Heart left ventricle (tissue), 13 donors: Measurements from ENCODE around the gene HSPB7.

Experiments
- CTCF ChIP-seq, 12 donors: fragments of 200-600 bp; sonication (generic) in 4 of 12; IDR thresholded peaks; one replicate each; pipeline versions ENCODE4 v1.5.0 to v1.8.0; 2018 to 2022; ENCODE audit warnings: antibody characterized with exemption in 12 of 12, mild to moderate bottlenecking in 5 of 12
- POLR2A ChIP-seq, 2 donors: fragments of 450-650 bp; IDR thresholded peaks; one replicate each; pipeline ENCODE4 v1.6.1; 2017; ENCODE audit warnings: antibody characterized with exemption in 2 of 2, mild to moderate bottlenecking in 2 of 2, moderate library complexity in 2 of 2
- donor health status: ischemic (EF 13 %, LVEDD 7.1; RV severe dilation, severe dysfunction).
- donor health status: DM: no; HTN: yes; CAD: no.
- donor health status: DM: no; HTN: no; CAD: no.
- donor health status: ischemic (EF 25% LVEDD 6.9; RV normal size, moderate dysfunction).
- donor health status: ischemic (EF 25% LVEDD 5.7; RV mildly dilated, moderate dysfunction).
- donor health status: ischemic (EF 35%, LVEDD 5.7; RV mildly dilated, moderate dysfunction).
- donor health status: nonischemic (EF 11% LVEDD 7.7; RV severe dilation, severe dysfunction).
- donor health status: DM: yes; HTN: yes; CAD: no.
- donor health status: PGD.
- donor health status: ischemic (EF 29% LVEDD 5.4; RV normal size, mild dysfunction).
- donor health status: nonischemic (EF 23%, LVEDD 6.1; RV moderate dilation, normal function).

DNA sequence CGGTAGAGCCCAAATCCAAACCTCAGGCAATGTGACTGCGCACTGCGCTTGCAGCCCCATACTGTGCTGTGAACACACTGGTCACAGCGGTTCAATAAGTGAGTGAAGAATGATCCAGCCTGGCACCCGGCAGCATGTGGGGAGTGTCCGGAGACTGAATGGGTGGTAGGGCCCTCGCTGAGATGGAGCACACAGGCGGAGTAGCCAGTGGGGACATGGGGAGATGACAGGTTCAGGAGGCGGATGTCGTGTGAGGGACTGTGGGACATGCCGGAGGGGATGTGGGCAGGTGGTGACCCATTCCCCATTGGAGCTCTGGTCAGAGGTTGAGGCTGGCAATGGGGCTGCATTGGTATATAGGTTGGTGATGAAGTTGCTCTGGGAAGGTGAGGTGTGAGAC, 8.2 kb downstream of the HSPB7 start:
- TF ChIP-seq CTCF (IDR thresholded peaks at IDR 0.05) = no peak
- no peak for TF ChIP-seq POLR2A (IDR thresholded peaks at IDR 0.05)
